CD4-positive, alpha-beta T cell (primary cell): ENCODE results near the gene GOSR2. TPM values are rescaled to one million over a fixed set of nuclear protein-coding genes. Genes with fewer than 3 reads are reported as not detected.
A peak's percentile ranks its signal among the peaks of the same experiment; 100 is the strongest.

Source experiments
- ATAC-seq: fragments of 200-7000 bp; cut with Tn5 transposase; one replicate; pipeline ENCODE4 v1.10.0; 2022; ENCODE audit warnings: mild to moderate bottlenecking; ENCODE audit not compliant: poor library complexity
- CTCF ChIA-PET: fragments of 350-600 bp; sonication (Branson Sonifier 250); formaldehyde crosslinking; loops from one replicate; lab custom pipeline; 2021; ENCODE audit warnings: antibody characterized with exemption, inconsistent platforms; lab: Charles Lee
- POLR2A ChIA-PET: fragments of 350-600 bp; sonication (Branson Sonifier 250); formaldehyde crosslinking; loops from one replicate; lab custom pipeline; 2021; ENCODE audit warnings: antibody characterized with exemption, inconsistent platforms; lab: Charles Lee
- DNase-seq, 14 experiments: peaks; one replicate each; pipeline ENCODE4 v3.0.0-alpha.2; 2013 to 2020; ENCODE audit warnings: mixed read lengths in 2 of 14
- H3K27ac ChIP-seq, 2 donors: one replicate each; pipeline versions ENCODE4 v1.5.1 to v1.7.0; 2013; ENCODE audit warnings: low read length in 2 of 2, low read depth in 1 of 2, mild to moderate bottlenecking in 1 of 2
- H3K27me3 ChIP-seq, 2 experiments: 1 replicate in 1 of 2; 2 replicates in 1 of 2; pipeline versions ENCODE4 v1.6.1 to v1.7.0; 2013; ENCODE audit warnings: low read length in 2 of 2, control low read depth in 1 of 2, mild to moderate bottlenecking in 1 of 2, moderate library complexity in 1 of 2; ENCODE audit not compliant: insufficient read depth in 2 of 2, control insufficient read depth in 1 of 2
- H3K36me3 ChIP-seq: one replicate; pipeline ENCODE4 v1.6.1; 2013; ENCODE audit warnings: low read length, control low read depth; ENCODE audit not compliant: insufficient read depth
- H3K4me1 ChIP-seq: one replicate; pipeline ENCODE4 v1.6.1; 2013; ENCODE audit warnings: low read length, control low read depth; ENCODE audit not compliant: insufficient read depth
- H3K4me3 ChIP-seq: one replicate; pipeline ENCODE4 v1.5.1; 2013; ENCODE audit warnings: mild to moderate bottlenecking, low read length, moderate library complexity
- H3K9me3 ChIP-seq, 2 experiments: 1 replicate in 1 of 2; 2 replicates in 1 of 2; pipeline versions ENCODE4 v1.6.1 to v1.7.0; 2013; ENCODE audit warnings: low read length in 2 of 2, mild to moderate bottlenecking in 2 of 2, control low read depth in 1 of 2, moderate library complexity in 1 of 2; ENCODE audit not compliant: control insufficient read depth in 1 of 2, insufficient read depth in 1 of 2
- H3K27ac Mint-ChIP-seq: one replicate; pipeline ENCODE4 v1.8.0; 2020; ENCODE audit warnings: mixed read lengths
- H3K27me3 Mint-ChIP-seq: one replicate; pipeline ENCODE4 v1.8.0; 2021; ENCODE audit warnings: mixed read lengths
- H3K36me3 Mint-ChIP-seq: one replicate; pipeline ENCODE4 v1.8.0; 2021; ENCODE audit warnings: low read depth, mixed read lengths
- H3K4me1 Mint-ChIP-seq: one replicate; pipeline ENCODE4 v1.8.0; 2021; ENCODE audit warnings: low read depth, mixed read lengths
- H3K4me3 Mint-ChIP-seq: one replicate; pipeline ENCODE4 v1.8.0; 2020; ENCODE audit warnings: mild to moderate bottlenecking, mixed read lengths
- H3K9me3 Mint-ChIP-seq: one replicate; pipeline ENCODE4 v1.8.0; 2020; ENCODE audit warnings: mixed read lengths
- intact Hi-C, 2 experiments: fragments of 100-400 bp; cut with DNase I in 1 of 2; cut with micrococcal nuclease in 1 of 2; formaldehyde crosslinking; loops; one replicate each; pipeline versions ENCODE4 v1.15.1 to v1.9.0; 2023 to 2025; cut with DNase I, micrococcal nuclease
- total RNA-seq, 174 experiments: library from RNA in 2 of 174; stranded (reverse) in 2 of 174; gene quantifications; one replicate each; pipeline ENCODE4 v1.2.3 and lab custom pipeline; 2021 to 2026
- TF ChIP-seq, protein P1 (sequence below): fragments of 200-600 bp; IDR thresholded peaks from one replicate; pipeline ENCODE4 v1.8.0; 2022; ENCODE audit warnings: antibody characterized with exemption, mild to moderate bottlenecking

GOSR2 gene
- total RNA-seq, 2 experiments from 2014 or later, result 46.6 to 51.7 TPM

DNA sequence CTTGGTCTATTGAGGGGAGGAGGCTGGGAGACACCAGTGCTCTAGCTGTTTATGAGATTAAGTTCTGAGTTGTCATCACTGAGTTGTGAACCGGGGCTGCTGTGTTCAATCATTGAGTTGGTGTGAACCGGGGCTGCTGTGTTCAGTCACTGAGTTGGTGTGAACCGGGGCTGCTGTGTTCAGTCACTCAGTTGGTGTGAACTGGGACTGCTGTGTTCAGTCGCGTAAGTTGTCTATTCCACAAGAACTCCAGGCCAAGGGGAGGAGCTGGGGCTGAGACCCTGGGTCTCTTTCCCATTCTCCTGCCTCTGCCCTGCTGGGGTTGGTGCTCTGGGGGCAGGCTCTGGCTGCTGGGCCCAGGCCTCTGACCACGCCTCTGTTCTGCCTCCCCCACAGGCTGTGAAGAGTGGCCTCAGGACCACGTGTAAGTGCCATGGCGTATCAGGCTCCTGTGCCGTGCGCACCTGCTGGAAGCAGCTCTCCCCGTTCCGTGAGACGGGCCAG lies 47.1 kb upstream of the GOSR2 start:
- Histone ChIP-seq H3K27me3 (no peaks in the 10 kb centered on the region), H3K4me3 (no peak overlapping the region), H3K27ac (no peak overlapping the region), H3K36me3 (no peaks in the 10 kb centered on the region), H3K9me3 (no peaks in the 10 kb centered on the region), H3K4me1 (peaks cover 5% of the 10 kb centered on the region)
- intact Hi-C loops, result no loop called here
- TF ChIP-seq, protein P1, sequence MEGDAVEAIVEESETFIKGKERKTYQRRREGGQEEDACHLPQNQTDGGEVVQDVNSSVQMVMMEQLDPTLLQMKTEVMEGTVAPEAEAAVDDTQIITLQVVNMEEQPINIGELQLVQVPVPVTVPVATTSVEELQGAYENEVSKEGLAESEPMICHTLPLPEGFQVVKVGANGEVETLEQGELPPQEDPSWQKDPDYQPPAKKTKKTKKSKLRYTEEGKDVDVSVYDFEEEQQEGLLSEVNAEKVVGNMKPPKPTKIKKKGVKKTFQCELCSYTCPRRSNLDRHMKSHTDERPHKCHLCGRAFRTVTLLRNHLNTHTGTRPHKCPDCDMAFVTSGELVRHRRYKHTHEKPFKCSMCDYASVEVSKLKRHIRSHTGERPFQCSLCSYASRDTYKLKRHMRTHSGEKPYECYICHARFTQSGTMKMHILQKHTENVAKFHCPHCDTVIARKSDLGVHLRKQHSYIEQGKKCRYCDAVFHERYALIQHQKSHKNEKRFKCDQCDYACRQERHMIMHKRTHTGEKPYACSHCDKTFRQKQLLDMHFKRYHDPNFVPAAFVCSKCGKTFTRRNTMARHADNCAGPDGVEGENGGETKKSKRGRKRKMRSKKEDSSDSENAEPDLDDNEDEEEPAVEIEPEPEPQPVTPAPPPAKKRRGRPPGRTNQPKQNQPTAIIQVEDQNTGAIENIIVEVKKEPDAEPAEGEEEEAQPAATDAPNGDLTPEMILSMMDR, result no peak
- DNase-seq (no peak), ATAC-seq (no peak)
- Mint-ChIP-seq H3K9me3 (no peaks in the 10 kb centered on the region), H3K36me3 (no peaks in the 10 kb centered on the region), H3K4me3 (no peak overlapping the region), H3K27ac (no peak overlapping the region), H3K27me3 (no peaks in the 10 kb centered on the region), H3K4me1 (no peaks in the 10 kb centered on the region)
- ChIA-PET POLR2A (no interaction called here), CTCF (no interaction called here)

DNA sequence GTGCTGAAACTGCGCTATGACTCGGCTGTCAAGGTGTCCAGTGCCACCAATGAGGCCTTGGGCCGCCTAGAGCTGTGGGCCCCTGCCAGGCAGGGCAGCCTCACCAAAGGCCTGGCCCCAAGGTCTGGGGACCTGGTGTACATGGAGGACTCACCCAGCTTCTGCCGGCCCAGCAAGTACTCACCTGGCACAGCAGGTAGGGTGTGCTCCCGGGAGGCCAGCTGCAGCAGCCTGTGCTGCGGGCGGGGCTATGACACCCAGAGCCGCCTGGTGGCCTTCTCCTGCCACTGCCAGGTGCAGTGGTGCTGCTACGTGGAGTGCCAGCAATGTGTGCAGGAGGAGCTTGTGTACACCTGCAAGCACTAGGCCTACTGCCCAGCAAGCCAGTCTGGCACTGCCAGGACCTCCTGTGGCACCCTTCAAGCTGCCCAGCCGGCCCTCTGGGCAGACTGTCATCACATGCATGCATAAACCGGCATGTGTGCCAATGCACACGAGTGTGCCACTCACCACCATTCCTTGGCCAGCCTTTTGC lies 46.5 kb upstream of the GOSR2 start:
- intact Hi-C loops, result no loop called here
- Mint-ChIP-seq H3K36me3 (no peaks in the 10 kb centered on the region), H3K27ac (no peak overlapping the region), H3K27me3 (no peaks in the 10 kb centered on the region), H3K9me3 (no peaks in the 10 kb centered on the region), H3K4me3 (no peak overlapping the region), H3K4me1 (no peaks in the 10 kb centered on the region)
- POLR2A ChIA-PET, result no interaction called here
- ATAC-seq, result no peak
- no peaks in the 10 kb centered on the region for H3K36me3 ChIP-seq
- CTCF ChIA-PET, result no interaction called here
- no peak overlapping the region for H3K4me3 ChIP-seq
- DNase-seq, result peak in 1 of 14 experiments; percentile 9
- no peaks in the 10 kb centered on the region for H3K27me3 ChIP-seq
- peaks cover 5% of the 10 kb centered on the region for H3K4me1 ChIP-seq
- TF ChIP-seq, protein P1, result no peak
- H3K9me3 ChIP-seq, result no peaks in the 10 kb centered on the region
- H3K27ac ChIP-seq, result no peak overlapping the region

DNA sequence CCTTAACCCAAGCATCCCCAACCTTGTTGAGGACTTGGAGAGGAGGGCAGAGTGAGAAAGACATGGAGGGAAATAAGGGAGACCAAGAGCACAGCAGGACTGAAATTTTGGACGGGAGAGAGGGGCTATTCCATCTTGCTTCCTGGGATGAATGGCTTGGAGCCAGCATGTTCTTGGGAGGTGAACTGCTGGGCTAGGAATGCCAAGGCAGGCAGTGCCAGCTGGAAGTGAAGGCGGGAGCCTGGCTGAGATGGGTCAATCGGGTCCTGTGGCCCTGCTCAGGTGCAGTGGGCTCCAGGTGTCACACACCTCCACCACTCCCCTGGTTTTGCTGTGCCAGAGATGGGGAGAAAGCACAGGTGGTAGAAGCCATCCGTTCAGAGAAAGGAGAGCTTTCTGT lies 46.0 kb upstream of the GOSR2 start:
- Histone ChIP-seq H3K9me3 (no peaks in the 10 kb centered on the region), H3K4me3 (no peak overlapping the region), H3K27me3 (no peaks in the 10 kb centered on the region), H3K36me3 (no peaks in the 10 kb centered on the region), H3K27ac (no peak overlapping the region), H3K4me1 (peaks cover 5% of the 10 kb centered on the region)
- H3K36me3 Mint-ChIP-seq, result no peaks in the 10 kb centered on the region
- TF ChIP-seq, protein P1, result no peak
- ATAC-seq (no peak), DNase-seq (no peak)
- POLR2A ChIA-PET, result no interaction called here
- no peaks in the 10 kb centered on the region for H3K4me1 Mint-ChIP-seq
- no peaks in the 10 kb centered on the region for H3K27me3 Mint-ChIP-seq
- no peaks in the 10 kb centered on the region for H3K9me3 Mint-ChIP-seq
- CTCF ChIA-PET, result no interaction called here
- no peak overlapping the region for H3K27ac Mint-ChIP-seq
- intact Hi-C loops, result no loop called here
- H3K4me3 Mint-ChIP-seq, result no peak overlapping the region
